WTC11 (cell line): ENCODE results near the gene CYP4Z1.
"Not testable (repeated sequence)": the region's sequence is repeated elsewhere in the genome, so short reads cannot be mapped to it uniquely, and the experiment has no call there.

Experiments used
- MYBL2 ChIP-seq: sonication (generic); formaldehyde crosslinking; IDR thresholded peaks from 2 replicates; pipeline ENCODE4 v1.8.1; 2023; ENCODE audit warnings: mild to moderate bottlenecking, moderate library complexity, missing genetic modification reagents
- TF ChIP-seq, protein P1 (sequence below): sonication (generic); formaldehyde crosslinking; IDR thresholded peaks from 2 replicates; pipeline ENCODE4 v1.8.0; 2023; ENCODE audit warnings: missing genetic modification reagents, mild to moderate bottlenecking, borderline replicate concordance
- TF ChIP-seq, protein P2 (sequence below): fragments of 200-600 bp; IDR thresholded peaks from 2 replicates; pipeline ENCODE4 v1.8.0; 2022; ENCODE audit warnings: antibody characterized with exemption

DNA sequence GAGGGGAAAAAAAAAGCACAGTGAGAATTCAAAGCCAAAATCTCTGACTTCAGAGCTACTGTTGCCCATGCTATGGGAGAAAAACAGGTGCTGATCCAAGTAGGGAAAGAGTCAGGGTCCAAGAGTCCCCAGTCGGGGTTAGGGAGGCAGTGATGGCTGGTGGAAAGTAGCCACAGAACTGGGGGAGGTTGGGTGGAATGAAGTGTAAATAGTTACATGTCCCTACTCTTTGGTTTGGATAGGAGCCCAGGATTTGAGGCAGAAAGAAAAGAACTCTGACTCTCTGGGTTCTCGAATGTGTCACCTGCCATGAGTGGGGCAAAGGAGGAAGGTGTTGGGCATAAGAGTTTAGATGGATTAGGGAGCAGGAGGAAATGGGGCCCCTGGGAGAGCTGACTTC, 61.8 kb downstream of the CYP4Z1 start:
- TF ChIP-seq, protein P1, sequence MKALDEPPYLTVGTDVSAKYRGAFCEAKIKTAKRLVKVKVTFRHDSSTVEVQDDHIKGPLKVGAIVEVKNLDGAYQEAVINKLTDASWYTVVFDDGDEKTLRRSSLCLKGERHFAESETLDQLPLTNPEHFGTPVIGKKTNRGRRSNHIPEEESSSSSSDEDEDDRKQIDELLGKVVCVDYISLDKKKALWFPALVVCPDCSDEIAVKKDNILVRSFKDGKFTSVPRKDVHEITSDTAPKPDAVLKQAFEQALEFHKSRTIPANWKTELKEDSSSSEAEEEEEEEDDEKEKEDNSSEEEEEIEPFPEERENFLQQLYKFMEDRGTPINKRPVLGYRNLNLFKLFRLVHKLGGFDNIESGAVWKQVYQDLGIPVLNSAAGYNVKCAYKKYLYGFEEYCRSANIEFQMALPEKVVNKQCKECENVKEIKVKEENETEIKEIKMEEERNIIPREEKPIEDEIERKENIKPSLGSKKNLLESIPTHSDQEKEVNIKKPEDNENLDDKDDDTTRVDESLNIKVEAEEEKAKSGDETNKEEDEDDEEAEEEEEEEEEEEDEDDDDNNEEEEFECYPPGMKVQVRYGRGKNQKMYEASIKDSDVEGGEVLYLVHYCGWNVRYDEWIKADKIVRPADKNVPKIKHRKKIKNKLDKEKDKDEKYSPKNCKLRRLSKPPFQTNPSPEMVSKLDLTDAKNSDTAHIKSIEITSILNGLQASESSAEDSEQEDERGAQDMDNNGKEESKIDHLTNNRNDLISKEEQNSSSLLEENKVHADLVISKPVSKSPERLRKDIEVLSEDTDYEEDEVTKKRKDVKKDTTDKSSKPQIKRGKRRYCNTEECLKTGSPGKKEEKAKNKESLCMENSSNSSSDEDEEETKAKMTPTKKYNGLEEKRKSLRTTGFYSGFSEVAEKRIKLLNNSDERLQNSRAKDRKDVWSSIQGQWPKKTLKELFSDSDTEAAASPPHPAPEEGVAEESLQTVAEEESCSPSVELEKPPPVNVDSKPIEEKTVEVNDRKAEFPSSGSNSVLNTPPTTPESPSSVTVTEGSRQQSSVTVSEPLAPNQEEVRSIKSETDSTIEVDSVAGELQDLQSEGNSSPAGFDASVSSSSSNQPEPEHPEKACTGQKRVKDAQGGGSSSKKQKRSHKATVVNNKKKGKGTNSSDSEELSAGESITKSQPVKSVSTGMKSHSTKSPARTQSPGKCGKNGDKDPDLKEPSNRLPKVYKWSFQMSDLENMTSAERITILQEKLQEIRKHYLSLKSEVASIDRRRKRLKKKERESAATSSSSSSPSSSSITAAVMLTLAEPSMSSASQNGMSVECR (CRISPR knock-in tag): not testable (repeated sequence)
- TF ChIP-seq, protein P2, sequence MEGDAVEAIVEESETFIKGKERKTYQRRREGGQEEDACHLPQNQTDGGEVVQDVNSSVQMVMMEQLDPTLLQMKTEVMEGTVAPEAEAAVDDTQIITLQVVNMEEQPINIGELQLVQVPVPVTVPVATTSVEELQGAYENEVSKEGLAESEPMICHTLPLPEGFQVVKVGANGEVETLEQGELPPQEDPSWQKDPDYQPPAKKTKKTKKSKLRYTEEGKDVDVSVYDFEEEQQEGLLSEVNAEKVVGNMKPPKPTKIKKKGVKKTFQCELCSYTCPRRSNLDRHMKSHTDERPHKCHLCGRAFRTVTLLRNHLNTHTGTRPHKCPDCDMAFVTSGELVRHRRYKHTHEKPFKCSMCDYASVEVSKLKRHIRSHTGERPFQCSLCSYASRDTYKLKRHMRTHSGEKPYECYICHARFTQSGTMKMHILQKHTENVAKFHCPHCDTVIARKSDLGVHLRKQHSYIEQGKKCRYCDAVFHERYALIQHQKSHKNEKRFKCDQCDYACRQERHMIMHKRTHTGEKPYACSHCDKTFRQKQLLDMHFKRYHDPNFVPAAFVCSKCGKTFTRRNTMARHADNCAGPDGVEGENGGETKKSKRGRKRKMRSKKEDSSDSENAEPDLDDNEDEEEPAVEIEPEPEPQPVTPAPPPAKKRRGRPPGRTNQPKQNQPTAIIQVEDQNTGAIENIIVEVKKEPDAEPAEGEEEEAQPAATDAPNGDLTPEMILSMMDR: not testable (repeated sequence)
- TF ChIP-seq MYBL2 (CRISPR knock-in tag): not testable (repeated sequence)
